Hepatocyte (in vitro differentiated cells): ENCODE results near the gene C1orf52. TPM values are rescaled to one million over a fixed set of nuclear protein-coding genes. Genes with fewer than 3 reads are reported as not detected.

Source experiments
- DNase-seq: peaks from one replicate; pipeline ENCODE4 v3.0.0-alpha.2; 2016; ENCODE audit warnings: low spot score
- H2AFZ ChIP-seq: fragments of 200-600 bp; sonication (generic); 2 replicates; pipeline ENCODE4 v1.6.0; 2016; ENCODE audit warnings: antibody characterized with exemption, mild to moderate bottlenecking
- H3K27ac ChIP-seq: fragments of 200-600 bp; sonication (generic); 2 replicates; pipeline ENCODE4 v1.5.1; 2016; ENCODE audit warnings: mild to moderate bottlenecking
- H3K27me3 ChIP-seq: fragments of 200-600 bp; sonication (generic); 2 replicates; pipeline ENCODE4 v1.6.1; 2016
- H3K36me3 ChIP-seq: fragments of 200-600 bp; sonication (generic); replicated peaks from 2 replicates; pipeline ENCODE4 v1.5.1; 2016; ENCODE audit warnings: low read depth; ENCODE audit not compliant: insufficient read depth
- H3K4me1 ChIP-seq: fragments of 200-600 bp; sonication (generic); 2 replicates; pipeline ENCODE4 v1.5.1; 2016; ENCODE audit warnings: mild to moderate bottlenecking, moderate library complexity; ENCODE audit not compliant: insufficient read depth
- H3K4me2 ChIP-seq: fragments of 200-600 bp; sonication (generic); 2 replicates; pipeline ENCODE4 v1.6.0; 2016
- H3K4me3 ChIP-seq: fragments of 200-600 bp; sonication (generic); 2 replicates; pipeline ENCODE4 v1.5.1; 2016; ENCODE audit warnings: mild to moderate bottlenecking
- H3K79me2 ChIP-seq: fragments of 200-600 bp; sonication (generic); 2 replicates; pipeline ENCODE4 v1.6.0; 2017; ENCODE audit warnings: mild to moderate bottlenecking
- H3K9me2 ChIP-seq: fragments of 200-600 bp; sonication (generic); replicated peaks from 2 replicates; pipeline ENCODE4 v1.6.0; 2017; ENCODE audit warnings: mild to moderate bottlenecking; ENCODE audit not compliant: insufficient read depth
- H3K9me3 ChIP-seq: fragments of 200-600 bp; sonication (generic); 2 replicates; pipeline ENCODE4 v1.5.1; 2016; ENCODE audit warnings: low read depth, mild to moderate bottlenecking
- H4K20me1 ChIP-seq: fragments of 200-600 bp; sonication (generic); 2 replicates; pipeline ENCODE4 v1.6.0; 2016; ENCODE audit warnings: mild to moderate bottlenecking; ENCODE audit not compliant: insufficient read depth, poor library complexity, severe bottlenecking
- EZH2 ChIP-seq: fragments of 200-600 bp; sonication (generic); IDR thresholded peaks from 2 replicates; pipeline ENCODE4 v1.6.1; 2016; ENCODE audit warnings: antibody characterized with exemption, mild to moderate bottlenecking, borderline replicate concordance
- EZH2phosphoT487 ChIP-seq: fragments of 200-600 bp; sonication (generic); IDR thresholded peaks from one replicate; pipeline ENCODE4 v1.6.1; 2018; ENCODE audit warnings: antibody characterized with exemption, mild to moderate bottlenecking, low read depth, moderate library complexity; ENCODE audit not compliant: unreplicated experiment, severe bottlenecking
- WGBS: methylation state at CpG from one replicate; pipeline ENCODE4 v1.1.6; 2016; ENCODE audit warnings: low lambda C conversion rate; ENCODE audit errors: missing lambda C conversion rate; 5-methylcytosine and 5-hydroxymethylcytosine counted together
- polyA plus RNA-seq: library from polyadenylated mRNA; unstranded; fragments of >200 nt; fragmentation: Nextera tagmentation; extraction: Ambion mirVana; gene quantifications from 2 replicates; pipeline ENCODE4 v1.2.1, GENCODE V29; 2016
- total RNA-seq: library from RNA; depleted of rRNA; stranded (reverse); fragments of >200 nt; gene quantifications from 2 replicates; pipeline ENCODE4 v1.2.3, GENCODE V29; 2014
- TF ChIP-seq, protein P1 (sequence below): fragments of 200-600 bp; sonication (generic); IDR thresholded peaks from 2 replicates; pipeline ENCODE4 v1.5.1; 2016; ENCODE audit warnings: antibody characterized with exemption, mild to moderate bottlenecking; ENCODE audit not compliant: poor library complexity

The C1orf52 gene
- total and polyA plus RNA-seq, 2 experiments from 2014 or later = 30.1 to 41.2 TPM

DNA sequence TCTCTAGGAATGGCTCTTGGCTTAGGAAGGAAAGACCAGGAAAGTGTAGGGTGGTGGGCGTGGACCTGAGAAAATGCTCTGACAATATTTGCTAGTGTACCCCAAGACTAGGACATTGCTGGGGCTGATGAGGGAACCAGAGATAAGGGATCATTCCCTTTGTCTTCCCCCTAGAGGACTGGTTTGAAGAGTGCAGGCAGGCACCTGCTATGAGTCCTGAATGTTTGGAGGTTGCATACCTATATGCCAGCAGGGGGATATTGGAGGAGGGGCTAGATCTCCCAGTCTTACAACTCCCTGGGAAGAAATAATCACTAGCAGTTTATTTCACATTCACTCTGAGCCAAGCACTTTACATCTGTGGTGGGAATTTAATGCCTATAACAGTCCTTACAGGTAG, 23.0 kb upstream of the C1orf52 start:
- no peaks in the 10 kb centered on the region for H3K27me3 ChIP-seq
- H3K9me2 ChIP-seq = no peaks in the 10 kb centered on the region
- H3K4me3 ChIP-seq = no peak overlapping the region
- no peaks in the 10 kb centered on the region for H3K9me3 ChIP-seq
- no peaks in the 10 kb centered on the region for H3K79me2 ChIP-seq
- TF ChIP-seq, protein P1, sequence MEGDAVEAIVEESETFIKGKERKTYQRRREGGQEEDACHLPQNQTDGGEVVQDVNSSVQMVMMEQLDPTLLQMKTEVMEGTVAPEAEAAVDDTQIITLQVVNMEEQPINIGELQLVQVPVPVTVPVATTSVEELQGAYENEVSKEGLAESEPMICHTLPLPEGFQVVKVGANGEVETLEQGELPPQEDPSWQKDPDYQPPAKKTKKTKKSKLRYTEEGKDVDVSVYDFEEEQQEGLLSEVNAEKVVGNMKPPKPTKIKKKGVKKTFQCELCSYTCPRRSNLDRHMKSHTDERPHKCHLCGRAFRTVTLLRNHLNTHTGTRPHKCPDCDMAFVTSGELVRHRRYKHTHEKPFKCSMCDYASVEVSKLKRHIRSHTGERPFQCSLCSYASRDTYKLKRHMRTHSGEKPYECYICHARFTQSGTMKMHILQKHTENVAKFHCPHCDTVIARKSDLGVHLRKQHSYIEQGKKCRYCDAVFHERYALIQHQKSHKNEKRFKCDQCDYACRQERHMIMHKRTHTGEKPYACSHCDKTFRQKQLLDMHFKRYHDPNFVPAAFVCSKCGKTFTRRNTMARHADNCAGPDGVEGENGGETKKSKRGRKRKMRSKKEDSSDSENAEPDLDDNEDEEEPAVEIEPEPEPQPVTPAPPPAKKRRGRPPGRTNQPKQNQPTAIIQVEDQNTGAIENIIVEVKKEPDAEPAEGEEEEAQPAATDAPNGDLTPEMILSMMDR = no peak
- no peak for TF ChIP-seq EZH2
- TF ChIP-seq EZH2phosphoT487 = no peak
- no peak for DNase-seq
- H3K36me3 ChIP-seq = no peaks in the 10 kb centered on the region
- no peaks in the 10 kb centered on the region for H4K20me1 ChIP-seq
- H3K4me1 ChIP-seq = no peaks in the 10 kb centered on the region
- no peak overlapping the region for H3K27ac ChIP-seq
- WGBS = 71% methylated on average over 1 of the region's 1 CpG
- no peak overlapping the region for H3K4me2 ChIP-seq
- H2AFZ ChIP-seq = no peak overlapping the region

DNA sequence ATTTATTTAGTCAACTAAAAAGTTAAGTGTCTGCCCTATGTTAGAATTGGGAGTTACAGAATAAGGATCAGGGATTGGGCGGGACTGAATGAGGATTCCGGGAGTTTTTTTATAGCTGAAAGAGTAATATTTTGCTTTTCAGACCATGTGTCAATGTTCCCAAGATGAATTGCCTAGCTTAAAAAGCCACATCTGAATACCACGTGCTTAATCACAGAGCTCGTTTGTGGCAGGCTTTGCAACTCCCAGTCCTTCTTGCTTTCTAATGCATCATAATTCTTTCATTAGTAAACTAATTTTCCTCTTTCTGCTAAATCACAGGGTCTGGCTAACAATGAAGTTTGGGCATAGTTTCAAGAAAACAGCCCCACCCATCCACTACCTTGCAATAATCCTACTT, 21.2 kb upstream of the C1orf52 start:
- no peak for DNase-seq
- WGBS = 89% methylated on average over 4 of the region's 4 CpGs
- Histone ChIP-seq H3K4me3 (no peak overlapping the region), H3K27ac (no peak overlapping the region), H3K36me3 (no peaks in the 10 kb centered on the region), H3K79me2 (peaks cover under 1% of the 10 kb centered on the region), H2AFZ (no peak overlapping the region), H3K9me3 (no peaks in the 10 kb centered on the region), H3K9me2 (no peaks in the 10 kb centered on the region), H3K4me1 (no peaks in the 10 kb centered on the region), H3K4me2 (no peak overlapping the region), H3K27me3 (no peaks in the 10 kb centered on the region), H4K20me1 (no peaks in the 10 kb centered on the region)
- TF ChIP-seq EZH2phosphoT487 = no peak
- TF ChIP-seq, protein P1 = no peak

DNA sequence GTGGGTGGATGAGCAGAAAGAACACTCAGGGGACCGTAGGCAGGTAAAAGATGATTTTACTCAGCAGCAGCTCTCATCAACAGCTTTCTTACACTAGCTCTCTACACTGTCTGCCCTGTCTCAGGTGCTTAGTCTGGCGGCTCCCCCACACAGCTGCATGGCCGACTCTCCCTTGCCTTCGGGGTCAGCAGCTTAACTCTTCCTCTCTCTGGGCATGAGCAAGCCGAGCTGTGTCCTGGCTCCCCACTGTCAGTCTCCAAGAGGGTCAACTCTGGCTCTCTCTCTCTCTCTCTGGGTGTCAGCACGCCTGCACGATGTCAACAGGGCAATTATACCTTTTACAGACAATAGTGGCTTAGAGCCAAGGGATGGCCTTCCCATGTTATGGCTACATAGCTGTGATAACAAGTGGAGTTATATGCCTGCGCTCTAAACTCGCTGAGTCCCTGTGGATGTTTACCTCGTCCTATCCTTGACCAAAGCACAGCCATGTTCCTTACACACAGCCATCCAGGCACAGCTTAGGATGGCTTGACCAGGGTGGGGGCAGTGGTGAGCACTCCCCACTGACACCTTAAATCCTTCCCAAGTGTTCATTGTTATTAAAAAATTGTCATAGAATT, 20.1 kb upstream of the C1orf52 start:
- Histone ChIP-seq H3K4me1 (peaks cover 2% of the 10 kb centered on the region), H3K36me3 (no peaks in the 10 kb centered on the region), H4K20me1 (peaks cover under 1% of the 10 kb centered on the region), H3K79me2 (peaks cover 9% of the 10 kb centered on the region), H2AFZ (no peak overlapping the region), H3K4me2 (peak overlapping the region; percentile 42), H3K4me3 (no peak overlapping the region), H3K9me2 (no peaks in the 10 kb centered on the region), H3K27ac (peak overlapping the region; percentile 64), H3K27me3 (no peaks in the 10 kb centered on the region), H3K9me3 (no peaks in the 10 kb centered on the region)
- DNase-seq = no peak
- 83% methylated on average over 10 of the region's 10 CpGs for WGBS
- TF ChIP-seq EZH2 = no peak
- no peak for TF ChIP-seq EZH2phosphoT487
- TF ChIP-seq, protein P1 = no peak
